ENCODE measurements around the gene UBXN7.

DNA sequence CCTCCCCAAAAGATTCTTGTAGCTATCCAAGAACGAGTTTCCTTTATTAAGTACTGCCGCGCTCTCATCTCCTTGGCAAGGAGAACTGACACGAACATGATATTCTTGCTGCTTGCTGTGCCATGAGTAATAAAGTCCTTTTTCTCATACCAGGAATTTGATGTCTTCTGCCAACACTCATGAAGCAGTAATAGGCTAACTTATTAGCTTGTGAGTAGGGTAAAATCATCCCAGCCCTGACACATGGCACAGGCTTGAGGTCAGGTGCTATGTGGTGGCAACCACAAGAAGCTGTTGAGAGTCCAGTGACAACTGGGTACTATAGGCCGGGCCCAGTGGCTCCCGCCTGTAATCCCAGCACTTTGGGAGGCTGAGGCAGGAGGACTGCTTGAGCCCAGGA lies 22.7 kb upstream of the UBXN7 start:
- TF ChIP-seq, protein P1, sequence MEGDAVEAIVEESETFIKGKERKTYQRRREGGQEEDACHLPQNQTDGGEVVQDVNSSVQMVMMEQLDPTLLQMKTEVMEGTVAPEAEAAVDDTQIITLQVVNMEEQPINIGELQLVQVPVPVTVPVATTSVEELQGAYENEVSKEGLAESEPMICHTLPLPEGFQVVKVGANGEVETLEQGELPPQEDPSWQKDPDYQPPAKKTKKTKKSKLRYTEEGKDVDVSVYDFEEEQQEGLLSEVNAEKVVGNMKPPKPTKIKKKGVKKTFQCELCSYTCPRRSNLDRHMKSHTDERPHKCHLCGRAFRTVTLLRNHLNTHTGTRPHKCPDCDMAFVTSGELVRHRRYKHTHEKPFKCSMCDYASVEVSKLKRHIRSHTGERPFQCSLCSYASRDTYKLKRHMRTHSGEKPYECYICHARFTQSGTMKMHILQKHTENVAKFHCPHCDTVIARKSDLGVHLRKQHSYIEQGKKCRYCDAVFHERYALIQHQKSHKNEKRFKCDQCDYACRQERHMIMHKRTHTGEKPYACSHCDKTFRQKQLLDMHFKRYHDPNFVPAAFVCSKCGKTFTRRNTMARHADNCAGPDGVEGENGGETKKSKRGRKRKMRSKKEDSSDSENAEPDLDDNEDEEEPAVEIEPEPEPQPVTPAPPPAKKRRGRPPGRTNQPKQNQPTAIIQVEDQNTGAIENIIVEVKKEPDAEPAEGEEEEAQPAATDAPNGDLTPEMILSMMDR (IDR thresholded peaks at IDR 0.05) = no peak
- no peak for TF ChIP-seq POLR2AphosphoS5 (IDR thresholded peaks at IDR 0.05)
